HG03342 (cell line): ENCODE results near the gene DGCR8.

Experiments used
- ATAC-seq: cut with Tn5 transposase; IDR thresholded peaks from one replicate; pipeline ENCODE4 v1.9.1; 2021; ENCODE audit warnings: mild to moderate bottlenecking, moderate library complexity; ENCODE audit not compliant: unreplicated experiment

Gene DGCR8

DNA sequence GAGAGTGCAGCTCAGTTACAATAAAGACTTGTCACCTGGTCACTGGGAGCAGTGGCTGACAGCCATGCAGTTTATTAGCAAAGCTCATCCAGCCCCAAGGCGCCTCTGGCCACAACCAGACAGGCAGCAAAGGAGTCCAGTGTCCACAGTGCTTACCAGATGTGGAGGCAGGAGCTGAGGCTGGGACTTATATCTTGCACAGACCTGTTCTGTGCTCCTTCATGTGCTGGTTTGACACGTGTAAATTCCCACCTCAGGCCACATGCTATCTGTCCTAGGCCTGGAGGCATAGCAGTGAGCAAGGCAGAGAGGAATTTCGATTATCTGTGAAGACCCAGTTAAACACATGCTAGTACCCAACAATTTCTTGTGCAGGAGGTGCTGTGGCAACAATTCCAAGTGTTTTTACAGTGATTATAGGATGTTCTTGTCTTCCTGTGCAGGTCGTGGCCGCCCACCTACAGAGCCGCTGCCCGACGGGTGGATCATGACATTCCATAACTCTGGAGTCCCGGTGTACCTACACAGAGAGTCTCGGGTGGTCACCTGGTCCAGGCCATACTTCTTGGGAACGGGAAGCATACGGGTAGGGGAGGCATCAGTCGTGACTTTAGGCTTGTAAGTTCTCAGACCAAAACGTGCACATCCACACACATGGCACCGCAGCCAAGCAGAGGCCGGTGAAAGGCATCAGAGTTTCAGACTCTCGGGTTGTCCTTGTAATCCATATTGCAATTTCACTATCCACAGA is 9.4 kb downstream of the DGCR8 start:
- no peak for ATAC-seq

DNA sequence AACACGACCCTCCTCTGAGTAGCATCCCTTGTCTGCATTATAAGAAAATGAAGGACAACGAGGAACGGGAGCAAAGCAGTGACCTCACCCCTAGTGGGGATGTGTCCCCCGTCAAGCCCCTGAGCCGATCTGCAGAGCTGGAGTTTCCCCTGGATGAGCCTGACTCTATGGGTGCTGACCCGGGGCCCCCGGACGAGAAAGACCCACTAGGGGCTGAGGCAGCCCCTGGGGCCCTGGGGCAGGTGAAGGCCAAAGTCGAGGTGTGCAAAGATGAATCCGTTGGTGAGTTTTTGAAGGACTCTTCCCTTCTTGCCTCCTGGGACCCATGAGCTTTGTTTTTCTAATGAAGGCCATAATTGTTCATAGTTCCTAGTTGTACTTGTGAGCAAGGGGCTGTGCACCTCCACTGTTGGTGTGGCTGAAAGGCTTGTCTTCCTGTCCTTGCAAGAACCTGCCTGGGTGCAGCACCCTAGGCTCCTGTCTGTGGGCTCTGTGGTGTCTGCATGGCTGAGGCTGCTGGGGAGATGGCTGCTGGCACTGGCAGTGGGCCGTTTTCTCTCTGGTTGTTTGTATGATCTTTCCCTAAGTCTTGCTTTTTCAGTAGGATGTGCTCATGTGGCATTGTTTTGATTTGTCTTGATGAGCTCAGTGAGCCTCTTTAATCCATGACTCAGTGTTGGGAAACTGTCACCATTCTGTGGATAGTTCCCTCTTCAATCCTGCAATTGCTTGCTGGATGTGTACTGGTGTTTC is 10.1 kb downstream of the DGCR8 start:
- no peak for ATAC-seq

GRCh38 chr22:20090730-20091240 is 10.7 kb downstream of the DGCR8 start:
- ATAC-seq, result no peak

- no peak for ATAC-seq
Observed at GRCh38 chr22:20091690-20092476, 11.8 kb downstream of the DGCR8 start.

GRCh38 chr22:20092477-20092854 is 12.4 kb downstream of the DGCR8 start:
- ATAC-seq, result no peak

- ATAC-seq, result no peak
Observed at GRCh38 chr22:20093418-20094196, 13.6 kb downstream of the DGCR8 start.

DNA sequence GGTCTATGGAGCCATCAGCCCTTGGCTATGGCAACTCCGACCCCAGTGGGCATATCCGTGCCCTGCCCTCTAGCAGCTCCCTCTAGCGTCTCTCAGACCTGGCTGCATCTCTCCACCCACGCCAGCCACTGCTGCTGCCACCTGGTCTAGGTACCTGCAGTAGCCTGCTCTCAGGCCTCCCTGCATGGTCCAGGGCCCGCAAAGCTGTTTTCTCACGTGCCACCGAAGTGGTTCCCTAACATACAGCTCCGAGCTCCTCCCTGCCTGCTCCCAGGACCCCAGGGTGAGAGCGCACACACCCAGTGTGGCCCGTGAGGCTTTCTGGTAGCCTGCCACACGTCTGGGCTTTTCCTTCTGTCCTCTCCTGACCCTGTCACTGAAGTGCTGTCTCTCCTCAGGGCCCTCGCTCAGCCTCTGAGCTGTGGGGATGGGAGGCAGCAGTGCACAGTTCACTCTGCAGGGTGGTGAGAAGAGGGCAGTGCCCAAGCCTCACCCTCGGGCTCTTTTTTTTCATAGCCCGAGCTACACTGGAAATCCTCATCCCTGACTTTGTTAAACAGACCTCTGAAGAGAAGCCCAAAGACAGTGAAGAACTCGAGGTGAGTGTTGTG is 14.3 kb downstream of the DGCR8 start:
- ATAC-seq, result no peak

GRCh38 chr22:20095521-20095920 is 15.5 kb downstream of the DGCR8 start:
- ATAC-seq, result no peak

DNA sequence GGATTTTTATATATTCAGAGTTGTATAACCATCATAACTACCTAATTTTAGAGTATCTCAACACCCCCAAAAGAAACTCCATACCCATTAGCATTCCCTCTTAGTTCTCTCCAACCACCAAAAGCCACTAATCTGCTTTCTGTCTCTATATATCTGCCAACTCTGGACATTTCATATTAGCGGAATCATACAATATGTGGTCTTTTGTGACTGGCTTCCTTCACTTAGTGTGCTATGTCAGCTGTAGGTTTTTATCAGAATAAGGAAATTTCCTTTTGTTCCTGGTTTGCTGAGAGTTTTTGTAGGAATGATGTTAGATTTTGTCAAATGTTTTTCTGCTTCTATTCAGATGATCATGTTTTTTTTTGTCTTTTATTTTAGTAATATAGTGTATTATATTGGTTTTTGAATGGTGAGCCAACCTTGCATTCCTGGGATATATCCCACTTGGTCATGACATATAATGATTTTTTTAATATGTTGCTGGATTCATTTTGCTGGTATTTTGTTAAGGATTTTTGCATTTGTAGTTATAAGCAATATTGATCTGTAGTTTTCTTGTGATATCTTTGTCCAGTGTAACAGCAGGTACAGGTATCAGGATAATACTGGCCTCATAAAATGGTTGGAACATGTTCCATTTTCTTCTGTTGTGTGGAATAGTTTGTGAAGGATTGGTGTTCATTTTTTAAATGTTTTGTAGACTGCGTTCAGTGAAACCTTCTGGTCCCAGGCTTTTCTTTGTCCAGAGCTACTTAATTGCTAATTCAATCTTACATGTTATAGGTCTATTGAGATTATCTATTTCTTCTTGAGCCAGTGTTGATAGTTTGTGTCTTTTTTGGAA is 16.8 kb downstream of the DGCR8 start:
- ATAC-seq, result no peak

DNA sequence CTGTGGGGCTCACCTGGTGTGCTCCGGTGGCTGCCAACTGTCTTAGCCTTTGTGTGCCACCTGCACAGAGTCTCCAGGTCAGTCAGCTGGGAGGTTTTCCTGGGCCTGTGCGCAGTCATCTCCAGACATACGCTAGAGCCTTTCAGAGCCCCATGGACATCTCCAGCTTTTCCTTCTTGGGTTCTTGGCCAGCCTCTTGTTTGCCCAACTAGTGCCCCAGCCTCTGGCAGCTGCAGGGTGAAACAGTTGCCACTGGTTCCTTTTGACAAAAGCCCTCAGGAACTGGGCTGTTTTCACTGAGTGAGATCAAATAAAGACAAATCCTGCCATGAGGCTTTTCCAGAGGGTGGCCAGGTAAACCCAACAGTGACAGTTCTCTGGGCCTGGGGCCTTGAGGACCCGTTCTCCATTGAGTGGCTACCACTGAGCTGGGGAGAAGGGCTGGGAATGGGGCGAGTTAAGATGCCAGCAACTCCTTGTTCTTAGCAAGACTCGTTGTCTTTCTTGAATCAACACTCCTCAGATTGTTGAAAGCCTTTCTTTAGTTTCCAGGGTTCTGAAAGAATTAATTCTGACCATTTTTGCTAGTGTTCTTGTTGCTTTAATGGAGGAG is 19.2 kb downstream of the DGCR8 start:
- ATAC-seq, result no peak

GRCh38 chr22:20101638-20102037 is 21.6 kb downstream of the DGCR8 start:
- ATAC-seq, result no peak

- ATAC-seq, result no peak
Observed at GRCh38 chr22:20102203-20102780, 22.3 kb downstream of the DGCR8 start.

GRCh38 chr22:20105456-20106204 is 25.6 kb downstream of the DGCR8 start:
- ATAC-seq, result no peak

GRCh38 chr22:20106205-20106848 is 26.3 kb downstream of the DGCR8 start:
- ATAC-seq, result no peak

DNA sequence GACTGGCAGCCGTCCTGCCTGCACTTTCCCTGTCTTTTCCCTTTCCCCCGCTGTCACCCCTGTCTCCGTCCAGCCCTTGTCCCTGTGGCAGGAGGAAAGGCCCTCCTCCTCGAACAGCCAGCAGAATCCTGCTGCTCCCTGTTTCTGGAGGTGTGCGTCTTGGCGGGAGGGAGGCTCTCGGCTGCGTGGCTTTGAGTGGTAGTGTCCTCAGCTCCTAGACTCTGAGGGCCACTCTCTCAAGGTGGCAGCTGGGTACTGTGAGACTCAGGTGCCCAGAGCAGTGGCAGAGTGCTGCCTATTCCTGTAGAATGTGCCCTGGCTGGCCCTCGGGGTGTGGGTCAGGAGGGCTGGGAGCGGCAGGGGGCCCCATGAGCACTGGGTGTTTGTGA is 26.8 kb downstream of the DGCR8 start:
- no peak for ATAC-seq

DNA sequence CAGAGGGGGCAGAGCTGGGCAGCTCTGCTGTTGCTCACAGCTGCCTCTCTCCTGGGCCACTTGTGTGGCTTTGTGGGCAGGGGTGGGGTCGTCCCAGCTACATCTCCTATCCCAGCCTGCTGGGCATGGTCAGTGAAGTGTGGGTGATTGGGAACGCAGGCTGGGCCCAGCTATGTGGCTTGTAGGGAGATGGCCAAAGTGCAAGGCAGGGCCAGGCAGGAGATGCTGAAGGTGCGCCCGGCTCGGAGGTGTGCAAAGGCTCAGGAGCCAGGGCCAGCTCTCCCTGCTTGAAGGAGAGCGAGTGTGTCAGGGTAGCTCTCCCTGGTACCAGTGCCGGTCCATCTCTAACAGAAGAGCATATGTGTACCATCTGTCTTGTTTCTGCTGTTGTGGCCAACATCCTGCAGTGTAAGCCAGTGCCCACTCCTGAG is 27.4 kb downstream of the DGCR8 start:
- no peak for ATAC-seq
